K562 (cell line): ENCODE data around the gene SEC16A. TPM values are rescaled to one million over a fixed set of nuclear protein-coding genes. Genes with fewer than 3 reads are reported as not detected.

Experiments used
- BHLHE40 ChIP-seq: IDR thresholded peaks from 2 replicates; pipeline ENCODE4 v1.6.1; 2011; ENCODE audit warnings: low read length, improper control_type of control experiment
- CBX5 ChIP-seq: IDR thresholded peaks from 2 replicates; pipeline ENCODE4 v1.6.1; 2014; ENCODE audit warnings: low read depth, borderline replicate concordance
- DEAF1 ChIP-seq: fragments of 450-650 bp; formaldehyde crosslinking; IDR thresholded peaks from 2 replicates; pipeline ENCODE4 v1.4.0; 2020; ENCODE audit warnings: mild to moderate bottlenecking, moderate library complexity
- ELK3 ChIP-seq: fragments of 450-650 bp; formaldehyde crosslinking; IDR thresholded peaks from 2 replicates; pipeline ENCODE4 v1.4.0; 2020; ENCODE audit warnings: mild to moderate bottlenecking
- KDM2B ChIP-seq: fragments of 250-450 bp; sonication (Bioruptor Pico); IDR thresholded peaks from 2 replicates; pipeline ENCODE4 v1.8.0; 2021; ENCODE audit warnings: mild to moderate bottlenecking, moderate library complexity
- KHSRP ChIP-seq: fragments of 450-650 bp; IDR thresholded peaks from 2 replicates; pipeline ENCODE4 v1.6.1; 2017
- MTA1 ChIP-seq: fragments of 450-650 bp; IDR thresholded peaks from 2 replicates; pipeline ENCODE4 v1.6.1; 2017; ENCODE audit warnings: borderline replicate concordance
- POLR2G ChIP-seq: fragments of 200-400 bp; formaldehyde crosslinking; IDR thresholded peaks from 2 replicates; pipeline ENCODE4 v1.6.1; 2017; ENCODE audit warnings: low read depth, mild to moderate bottlenecking, antibody characterized with exemption, low read length, moderate library complexity
- REST ChIP-seq, 2 experiments: fragments of 450-650 bp; formaldehyde crosslinking in 1 of 2; IDR thresholded peaks; 2 replicates each; pipeline versions ENCODE4 v1.4.0 to v1.6.1; 2014 to 2020; ENCODE audit warnings: mild to moderate bottlenecking in 2 of 2, borderline replicate concordance in 1 of 2, low read depth in 1 of 2
- ZBTB8A ChIP-seq: fragments of 450-650 bp; IDR thresholded peaks from 2 replicates; pipeline ENCODE4 v1.6.1; 2018; ENCODE audit warnings: mild to moderate bottlenecking, moderate library complexity; ENCODE audit not compliant: partially characterized antibody
- ZMIZ1 ChIP-seq, 2 experiments: fragments of 150-350 bp in 1 of 2; IDR thresholded peaks; 2 replicates each; pipeline ENCODE4 v1.6.1; 2012 to 2016; ENCODE audit warnings: low read depth in 2 of 2, low read length in 2 of 2, mild to moderate bottlenecking in 1 of 2, moderate library complexity in 1 of 2
- polyA plus RNA-seq, 8 experiments: library from polyadenylated mRNA; depleted of rRNA in 4 of 8; stranded (reverse) in 5 of 8; unstranded in 3 of 8; fragments of >200 nt; fragmentation: Nextera tagmentation in 2 of 8; fragmentation: Illumina TruSeq in 1 of 8; extraction: Ambion mirVana in 2 of 8; extraction: Trizol in 1 of 8; gene quantifications; 2 replicates each; pipeline versions ENCODE4 v1.2.1 to v1.2.3, GENCODE V29; 2011 to 2014; ENCODE audit warnings: inconsistent platforms in 1 of 8, missing spikeins in 1 of 8
- total RNA-seq, 7 experiments: library from RNA; depleted of rRNA in 6 of 7; stranded (reverse); fragments of >200 nt in 6 of 7; fragmentation: Illumina TruSeq in 2 of 7; extraction: Trizol in 2 of 7; gene quantifications; 2 replicates each; pipeline versions ENCODE4 v1.2.1 to v1.2.3, GENCODE V29; 2011 to 2021; ENCODE audit warnings: low replicate concordance in 1 of 7

The SEC16A gene
- total and polyA plus RNA-seq, 9 of the 15 experiments (the other 6 are each of a cell fraction or from before 2014, with no cell fraction given), result 8.3 to 62.8 (median 14.0) TPM

- TF ChIP-seq REST (IDR thresholded peaks at IDR 0.05; ENCODE audit: borderline replicate concordance) (peak; percentile 94), REST (CRISPR knock-in tag; IDR thresholded peaks at IDR 0.05; ENCODE audit: low read depth) (no peak), KHSRP (no peak), ELK3 (CRISPR knock-in tag) (no peak), MTA1 (no peak), ZMIZ1 (IDR thresholded peaks at IDR 0.05; ENCODE audit: low read depth in 2 of 2, low read length in 2 of 2) (0 out of 4 replicates have a peak, but pooled peaks of 1 of the 2 experiments have one; percentile 25), BHLHE40 (peak; percentile 39; the same call in 1 of the 2 replicates), ZBTB8A (no peak), KDM2B (CRISPR knock-in tag) (no peak), POLR2G (no peak), DEAF1 (CRISPR knock-in tag) (peak; percentile 95), CBX5 (no peak)
These were observed 5.7 kb upstream of the SEC16A start (continued) for GRCh38 chr9:136488247-136489214.
